NCI-H2107 treated with DMSO at 0.1 percent for 48 hours (cell line): ENCODE measurements around the gene HSD11B1.

Source experiments
- DNase-seq: peaks from one replicate; lab custom pipeline; 2025; ENCODE audit not compliant: unreplicated experiment; lab: John Stamatoyannopoulos, UW

HSD11B1 gene

GRCh38 chr1:209723756-209724693 lies 19.4 kb downstream of the HSD11B1 start:
- no peak for DNase-seq

GRCh38 chr1:209727286-209727685 lies 22.6 kb downstream of the HSD11B1 start:
- no peak for DNase-seq

- no peak for DNase-seq
Observed at GRCh38 chr1:209727785-209728184, 23.1 kb downstream of the HSD11B1 start.

GRCh38 chr1:209728466-209728865 lies 23.8 kb downstream of the HSD11B1 start:
- DNase-seq = no peak

- DNase-seq = no peak
Observed at GRCh38 chr1:209729436-209729835, 24.8 kb downstream of the HSD11B1 start.

GRCh38 chr1:209732725-209733124 lies 28.1 kb downstream of the HSD11B1 start:
- no peak for DNase-seq

GRCh38 chr1:209733409-209734192 lies 29.0 kb downstream of the HSD11B1 start:
- DNase-seq = no peak

- DNase-seq = no peak
Observed at GRCh38 chr1:209736490-209737117, 32.0 kb downstream of the HSD11B1 start.

GRCh38 chr1:209737118-209737505 lies 32.5 kb downstream of the HSD11B1 start:
- no peak for DNase-seq

GRCh38 chr1:209738270-209738669 lies 33.6 kb downstream of the HSD11B1 start:
- no peak for DNase-seq

- DNase-seq = no peak
Observed at GRCh38 chr1:209741193-209741592, 36.5 kb downstream of the HSD11B1 start.

- DNase-seq = no peak
Observed at GRCh38 chr1:209741889-209742288, 37.2 kb downstream of the HSD11B1 start.

- DNase-seq = no peak
Observed at GRCh38 chr1:209742409-209743144, 37.9 kb downstream of the HSD11B1 start.

- DNase-seq = no peak
Observed at GRCh38 chr1:209743145-209743482, 38.5 kb downstream of the HSD11B1 start.

GRCh38 chr1:209746451-209747165 lies 42.0 kb downstream of the HSD11B1 start:
- DNase-seq = no peak

GRCh38 chr1:209747580-209748262 lies 43.1 kb downstream of the HSD11B1 start:
- no peak for DNase-seq

- no peak for DNase-seq
Observed at GRCh38 chr1:209748620-209749019, 44.0 kb downstream of the HSD11B1 start.

- no peak for DNase-seq
Observed at GRCh38 chr1:209749205-209749604, 44.6 kb downstream of the HSD11B1 start.

GRCh38 chr1:209749670-209750323 lies 45.2 kb downstream of the HSD11B1 start:
- DNase-seq = no peak
